ENCODE results near the gene ACO2. TPM values are rescaled to one million over a fixed set of nuclear protein-coding genes. Genes with fewer than 3 reads are reported as not detected.

ACO2 gene
- total and polyA plus RNA-seq, 2 of the 4 experiments (the other 2 are of a cell fraction) = 71.3 to 72.9 TPM

DNA sequence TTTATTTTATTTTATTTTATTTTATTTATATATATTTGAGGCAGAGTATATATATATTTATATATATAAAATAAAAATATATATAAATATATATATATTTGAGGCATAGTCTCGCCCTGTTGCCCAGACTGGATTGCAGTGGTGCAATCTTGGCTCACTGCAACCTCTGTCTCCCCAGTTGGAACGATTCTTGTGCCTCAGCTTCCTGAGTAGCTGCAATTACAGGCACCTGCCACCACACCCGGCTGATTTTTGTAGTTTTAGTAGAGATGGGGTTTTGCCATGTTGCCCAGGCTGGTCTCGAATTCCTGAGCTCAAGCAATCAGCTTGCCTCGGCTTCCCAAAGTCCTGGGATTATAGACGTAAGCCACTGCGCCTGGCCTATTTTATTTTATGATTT, 31.4 kb downstream of the ACO2 start:
- Histone ChIP-seq H2AK9ac (replicated peaks; ENCODE audit: low read depth, low read length, poor library complexity) (no peak overlapping the region), H3K9me3 (ENCODE audit: control insufficient read depth, insufficient read depth, low read length) (no peaks in the 10 kb centered on the region), H3K36me3 (ENCODE audit: control insufficient read depth, insufficient read depth, low read length) (peaks cover 21% of the 10 kb centered on the region), H2BK120ac (ENCODE audit: low read depth, low read length) (no peak overlapping the region), H3K4me1 (ENCODE audit: control insufficient read depth, insufficient read depth, low read length) (no peaks in the 10 kb centered on the region), H2BK20ac (ENCODE audit: low read depth, low read length) (no peak overlapping the region), H2AFZ (replicated peaks; ENCODE audit: low read length, poor library complexity) (no peak overlapping the region), H3K56ac (ENCODE audit: extremely low read depth, insufficient read depth, low read length) (no peak overlapping the region), H4K8ac (ENCODE audit: low read depth in 2 of 2, low read length in 2 of 2) (no peak overlapping the region), H2BK5ac (ENCODE audit: low read depth, low read length, poor library complexity, severe bottlenecking) (no peak overlapping the region), H2AK5ac (ENCODE audit: low read depth, low read length) (no peak overlapping the region), H3K4me2 (ENCODE audit: low read depth, low read length) (no peak overlapping the region), H3K79me1 (ENCODE audit: low read depth in 1 of 2, low read length in 2 of 2) (peaks cover 30 to 59% of the 10 kb centered on the region in 2 experiments), H3K23ac (ENCODE audit: low read depth, low read length) (no peak overlapping the region), H2BK15ac (ENCODE audit: low read depth, low read length) (no peak overlapping the region), H3K27ac (ENCODE audit: insufficient read depth, low read length) (no peak overlapping the region), H3K14ac (replicated peaks; ENCODE audit: low read depth, low read length) (no peak overlapping the region), H3K27me3 (ENCODE audit: control insufficient read depth, insufficient read depth, low read length) (no peaks in the 10 kb centered on the region), H3K18ac (ENCODE audit: low read depth, low read length) (no peak overlapping the region), H3K4me3 (ENCODE audit: insufficient read depth, low read depth, low read length) (no peak overlapping the region), H4K20me1 (ENCODE audit: insufficient read depth, low read length) (peaks cover 17% of the 10 kb centered on the region), H3K9ac (ENCODE audit: low read depth, low read length) (no peak overlapping the region), H4K5ac (ENCODE audit: low read depth, low read length) (no peak overlapping the region), H4K91ac (ENCODE audit: insufficient read depth, low read depth, low read length) (no peak overlapping the region), H3K9me1 (ENCODE audit: insufficient read depth, low read length) (peaks cover 11% of the 10 kb centered on the region; the same call in 1 of the 2 replicates), H3K4ac (ENCODE audit: low read depth, low read length) (no peak overlapping the region)
- intact Hi-C loops (cut with micrococcal nuclease) = no loop called here
- CTCF ChIA-PET = interaction anchor here (0.6 kb wide), 1 partner anchor 87 kb away, joined by 3 read pairs; no protein-coding TSS in a partner anchor
- BruUV-seq (replicated peaks) = no TSS peak
- no peak for DNase-seq
- in situ Hi-C loops (cut with MboI; ENCODE audit: low sequenced_read_pairs) = loop anchor here (25.0 kb wide), 1 partner anchor 563 kb away; no protein-coding TSS in a partner anchor
- TF ChIP-seq RCOR1 (IDR thresholded peaks at IDR 0.05; ENCODE audit: insufficient replicate concordance, low read length) (no peak), CEBPB (IDR thresholded peaks at IDR 0.05; ENCODE audit: low read depth, low read length) (no peak), CTCF (conservative IDR thresholded peaks at IDR 0.05; ENCODE audit: low read depth, low read length) (no peak), SMC3 (IDR thresholded peaks at IDR 0.05; ENCODE audit: low read depth, low read length) (no peak), POLR2A (IDR thresholded peaks at IDR 0.05; ENCODE audit: low read depth, low read length) (no peak), MAFK (IDR thresholded peaks at IDR 0.05; ENCODE audit: low read depth, low read length) (no peak), BHLHE40 (IDR thresholded peaks at IDR 0.05; ENCODE audit: low read depth, low read length) (no peak), RFX5 (IDR thresholded peaks at IDR 0.05; ENCODE audit: low read depth, low read length) (no peak), FOS (IDR thresholded peaks at IDR 0.05; ENCODE audit: low read depth, low read length) (no peak), NFE2L2 (IDR thresholded peaks at IDR 0.05; ENCODE audit: low read depth, low read length) (no peak), ELK1 (IDR thresholded peaks at IDR 0.05; ENCODE audit: borderline replicate concordance, low read depth, low read length) (no peak), CHD1 (IDR thresholded peaks at IDR 0.05; ENCODE audit: low read depth, low read length) (no peak), MAZ (IDR thresholded peaks at IDR 0.05; ENCODE audit: borderline replicate concordance, low read depth, low read length) (no peak), RAD21 (IDR thresholded peaks at IDR 0.05; ENCODE audit: low read length) (no peak)
- TF ChIP-seq, protein P1, sequence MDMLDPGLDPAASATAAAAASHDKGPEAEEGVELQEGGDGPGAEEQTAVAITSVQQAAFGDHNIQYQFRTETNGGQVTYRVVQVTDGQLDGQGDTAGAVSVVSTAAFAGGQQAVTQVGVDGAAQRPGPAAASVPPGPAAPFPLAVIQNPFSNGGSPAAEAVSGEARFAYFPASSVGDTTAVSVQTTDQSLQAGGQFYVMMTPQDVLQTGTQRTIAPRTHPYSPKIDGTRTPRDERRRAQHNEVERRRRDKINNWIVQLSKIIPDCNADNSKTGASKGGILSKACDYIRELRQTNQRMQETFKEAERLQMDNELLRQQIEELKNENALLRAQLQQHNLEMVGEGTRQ (IDR thresholded peaks at IDR 0.05; ENCODE audit: low read depth, low read length) = no peak
- ATAC-seq (ENCODE audit: low read depth) = no peak
- dilution Hi-C loops (cut with HindIII; ENCODE audit: low sequenced_read_pairs, unreplicated experiment) = no loop called here
- POLR2A ChIA-PET (ENCODE audit: unreplicated experiment) = no interaction called here
- no CpG with 5 or more reads among the region's 7 CpGs for WGBS, 2 experiments (ENCODE audit: extremely low coverage in 2 of 2, insufficient read length in 1 of 2)
